M059J (cell line): ENCODE data around the gene ZNF782. TPM values are rescaled to one million over a fixed set of nuclear protein-coding genes. Genes with fewer than 3 reads are reported as not detected.
"Not testable (repeated sequence)": the region's sequence is repeated elsewhere in the genome, so short reads cannot be mapped to it uniquely, and the experiment has no call there.

ENCODE experiments used
- DNase-seq: peaks from one replicate; pipeline ENCODE4 v3.0.0-alpha.2; 2012; ENCODE audit warnings: low read depth
- total RNA-seq: library from RNA; depleted of rRNA; stranded (reverse); fragments of >200 nt; shearing (Covaris generic); gene quantifications from 2 replicates; pipeline ENCODE4 v1.2.3, GENCODE V29; 2014; rRNA removed

Gene ZNF782
- total RNA-seq: 2.0 and 3.9 TPM in 2 replicates

- DNase-seq: peak; percentile 97
Observed at GRCh38 chr9:96853781-96854650, at the start of gene ZNF782. ZNF782 (minus strand) TSS chr9:96854514; CDS start chr9:96851961, 2,553 bp downstream.

- DNase-seq: not testable (repeated sequence)
Observed at GRCh38 chr9:96900010-96900409, 45.7 kb upstream of the ZNF782 start.

GRCh38 chr9:96892131-96892530, 37.8 kb upstream of the ZNF782 start:
- DNase-seq: no peak

GRCh38 chr9:96888591-96888990, 34.3 kb upstream of the ZNF782 start:
- DNase-seq: no peak

GRCh38 chr9:96885424-96885823, 31.1 kb upstream of the ZNF782 start:
- no peak for DNase-seq

- DNase-seq: peak; percentile 99
Observed at GRCh38 chr9:96884443-96884842, 30.1 kb upstream of the ZNF782 start.

- DNase-seq: no peak
Observed at GRCh38 chr9:96883922-96884321, 29.6 kb upstream of the ZNF782 start.

- no peak for DNase-seq
Observed at GRCh38 chr9:96877269-96877668, 23.0 kb upstream of the ZNF782 start.

GRCh38 chr9:96875461-96876142, 21.3 kb upstream of the ZNF782 start:
- DNase-seq: peak; percentile 79

- DNase-seq: peak; percentile 82
Observed at GRCh38 chr9:96874947-96875460, 20.7 kb upstream of the ZNF782 start.

- DNase-seq: no peak
Observed at GRCh38 chr9:96874201-96874785, 20.0 kb upstream of the ZNF782 start.

GRCh38 chr9:96871176-96871575, 16.9 kb upstream of the ZNF782 start:
- DNase-seq: no peak

- no peak for DNase-seq
Observed at GRCh38 chr9:96868709-96869108, 14.4 kb upstream of the ZNF782 start.

GRCh38 chr9:96867079-96867804, 12.9 kb upstream of the ZNF782 start:
- DNase-seq: no peak

GRCh38 chr9:96865240-96865639, 10.9 kb upstream of the ZNF782 start:
- not testable (repeated sequence) for DNase-seq

- DNase-seq: peak; percentile 99
Observed at GRCh38 chr9:96859461-96860198, 5.3 kb upstream of the ZNF782 start.

GRCh38 chr9:96858670-96859069, 4.4 kb upstream of the ZNF782 start:
- peak; percentile 23 for DNase-seq

GRCh38 chr9:96858018-96858573, 3.8 kb upstream of the ZNF782 start:
- peak; percentile 93 for DNase-seq

GRCh38 chr9:96856363-96857286, 2.3 kb upstream of the ZNF782 start:
- DNase-seq: peak; percentile 74
